Stimulated activated memory B cell treated with anti-CD40 and anti-IgM and Interleukin-4, amounts not matched to agents 10 μg/mL and 1 μg/mL and 100 μg/mL, for 72 hours (primary cell): ENCODE results near the gene RUNX1.

Source experiments
- ATAC-seq: fragments of 150-1000 bp; cut with Tn5 transposase; 2 replicates; pipeline ENCODE4 v1.10.0; 2021
- H3K27ac Mint-ChIP-seq: one replicate; pipeline ENCODE4 v1.8.0; 2022; ENCODE audit warnings: mild to moderate bottlenecking, mixed read lengths
- H3K27me3 Mint-ChIP-seq: one replicate; pipeline ENCODE4 v1.8.0; 2022; ENCODE audit warnings: mixed read lengths
- H3K36me3 Mint-ChIP-seq: one replicate; pipeline ENCODE4 v1.8.0; 2022; ENCODE audit warnings: mixed read lengths
- H3K4me1 Mint-ChIP-seq: one replicate; pipeline ENCODE4 v1.8.0; 2022; ENCODE audit warnings: mixed read lengths
- H3K4me3 Mint-ChIP-seq: one replicate; pipeline ENCODE4 v1.8.0; 2022; ENCODE audit warnings: mild to moderate bottlenecking, moderate library complexity, mixed read lengths
- H3K9me3 Mint-ChIP-seq: one replicate; pipeline ENCODE4 v1.8.0; 2022; ENCODE audit warnings: mixed read lengths

RUNX1 gene

GRCh38 chr21:34792504-34793089, 256.5 kb downstream of the RUNX1 start:
- Mint-ChIP-seq H3K36me3 (peaks cover 52% of the 10 kb centered on the region), H3K27me3 (no peaks in the 10 kb centered on the region), H3K4me3 (no peak overlapping the region), H3K27ac (no peak overlapping the region), H3K9me3 (no peaks in the 10 kb centered on the region), H3K4me1 (no peaks in the 10 kb centered on the region)
- ATAC-seq = no peak

GRCh38 chr21:34791776-34792503, 257.2 kb downstream of the RUNX1 start:
- H3K27ac Mint-ChIP-seq = no peak overlapping the region
- no peak overlapping the region for H3K4me3 Mint-ChIP-seq
- peak; percentile 57 for ATAC-seq
- no peaks in the 10 kb centered on the region for H3K27me3 Mint-ChIP-seq
- no peaks in the 10 kb centered on the region for H3K4me1 Mint-ChIP-seq
- H3K36me3 Mint-ChIP-seq = peaks cover 47% of the 10 kb centered on the region
- H3K9me3 Mint-ChIP-seq = no peaks in the 10 kb centered on the region

- Mint-ChIP-seq H3K36me3 (peaks cover 36% of the 10 kb centered on the region), H3K4me3 (no peak overlapping the region), H3K9me3 (no peaks in the 10 kb centered on the region), H3K4me1 (no peaks in the 10 kb centered on the region), H3K27me3 (no peaks in the 10 kb centered on the region), H3K27ac (no peak overlapping the region)
- no peak for ATAC-seq
Measured at GRCh38 chr21:34790834-34791233, 258.3 kb downstream of the RUNX1 start.

- H3K4me1 Mint-ChIP-seq = no peaks in the 10 kb centered on the region
- peaks cover 31% of the 10 kb centered on the region for H3K36me3 Mint-ChIP-seq
- no peaks in the 10 kb centered on the region for H3K27me3 Mint-ChIP-seq
- no peak for ATAC-seq
- H3K9me3 Mint-ChIP-seq = no peaks in the 10 kb centered on the region
- no peak overlapping the region for H3K4me3 Mint-ChIP-seq
- no peak overlapping the region for H3K27ac Mint-ChIP-seq
Measured at GRCh38 chr21:34790341-34790740, 258.8 kb downstream of the RUNX1 start.

- no peaks in the 10 kb centered on the region for H3K27me3 Mint-ChIP-seq
Measured at GRCh38 chr21:34788879-34789278, 260.2 kb downstream of the RUNX1 start.

GRCh38 chr21:34783815-34784214, 265.3 kb downstream of the RUNX1 start:
- ATAC-seq = no peak
- Mint-ChIP-seq H3K9me3 (peaks cover 5% of the 10 kb centered on the region), H3K36me3 (peaks cover 2% of the 10 kb centered on the region), H3K27ac (no peak overlapping the region), H3K27me3 (peaks cover under 1% of the 10 kb centered on the region), H3K4me3 (no peak overlapping the region), H3K4me1 (no peaks in the 10 kb centered on the region)

More at GRCh38 chr21:34788879-34789278, 260.2 kb downstream of the RUNX1 start:
- Mint-ChIP-seq H3K27ac (no peak overlapping the region), H3K4me1 (no peaks in the 10 kb centered on the region), H3K36me3 (peaks cover 18% of the 10 kb centered on the region), H3K9me3 (no peaks in the 10 kb centered on the region), H3K4me3 (no peak overlapping the region)
- ATAC-seq = no peak

- no peaks in the 10 kb centered on the region for H3K36me3 Mint-ChIP-seq
- H3K9me3 Mint-ChIP-seq = peaks cover 5% of the 10 kb centered on the region
- no peak overlapping the region for H3K27ac Mint-ChIP-seq
- peaks cover 12% of the 10 kb centered on the region for H3K27me3 Mint-ChIP-seq
- ATAC-seq = no peak
- no peak overlapping the region for H3K4me3 Mint-ChIP-seq
- no peaks in the 10 kb centered on the region for H3K4me1 Mint-ChIP-seq
Measured at GRCh38 chr21:34782506-34783360, 266.4 kb downstream of the RUNX1 start.

- no peak overlapping the region for H3K27ac Mint-ChIP-seq
- peaks cover 20% of the 10 kb centered on the region for H3K27me3 Mint-ChIP-seq
Measured at GRCh38 chr21:34781526-34781925, 267.6 kb downstream of the RUNX1 start.

GRCh38 chr21:34779860-34780259, 269.2 kb downstream of the RUNX1 start:
- no peak overlapping the region for H3K27ac Mint-ChIP-seq
- H3K4me3 Mint-ChIP-seq = no peak overlapping the region
- peaks cover 5% of the 10 kb centered on the region for H3K9me3 Mint-ChIP-seq
- peaks cover 27% of the 10 kb centered on the region for H3K27me3 Mint-ChIP-seq
- H3K36me3 Mint-ChIP-seq = no peaks in the 10 kb centered on the region
- ATAC-seq = no peak
- no peaks in the 10 kb centered on the region for H3K4me1 Mint-ChIP-seq

More at GRCh38 chr21:34781526-34781925, 267.6 kb downstream of the RUNX1 start:
- H3K9me3 Mint-ChIP-seq = peaks cover 5% of the 10 kb centered on the region
- no peak overlapping the region for H3K4me3 Mint-ChIP-seq
- ATAC-seq = no peak
- no peaks in the 10 kb centered on the region for H3K36me3 Mint-ChIP-seq
- H3K4me1 Mint-ChIP-seq = no peaks in the 10 kb centered on the region

- no peaks in the 10 kb centered on the region for H3K36me3 Mint-ChIP-seq
- H3K27ac Mint-ChIP-seq = no peak overlapping the region
- H3K9me3 Mint-ChIP-seq = peaks cover 7% of the 10 kb centered on the region
- H3K4me1 Mint-ChIP-seq = no peaks in the 10 kb centered on the region
- no peak for ATAC-seq
- no peak overlapping the region for H3K4me3 Mint-ChIP-seq
- peaks cover 27% of the 10 kb centered on the region for H3K27me3 Mint-ChIP-seq
Measured at GRCh38 chr21:34775793-34776192, 273.3 kb downstream of the RUNX1 start.

GRCh38 chr21:34774750-34775149, 274.4 kb downstream of the RUNX1 start:
- no peaks in the 10 kb centered on the region for H3K36me3 Mint-ChIP-seq
- peaks cover 27% of the 10 kb centered on the region for H3K27me3 Mint-ChIP-seq
- peaks cover 3% of the 10 kb centered on the region for H3K9me3 Mint-ChIP-seq
- H3K4me1 Mint-ChIP-seq = no peaks in the 10 kb centered on the region
- ATAC-seq = no peak
- no peak overlapping the region for H3K27ac Mint-ChIP-seq
- H3K4me3 Mint-ChIP-seq = no peak overlapping the region

- H3K4me1 Mint-ChIP-seq = no peaks in the 10 kb centered on the region
- H3K27me3 Mint-ChIP-seq = peaks cover 8% of the 10 kb centered on the region
- no peak overlapping the region for H3K4me3 Mint-ChIP-seq
- no peaks in the 10 kb centered on the region for H3K36me3 Mint-ChIP-seq
- peaks cover 3% of the 10 kb centered on the region for H3K9me3 Mint-ChIP-seq
- ATAC-seq = no peak
- no peak overlapping the region for H3K27ac Mint-ChIP-seq
Measured at GRCh38 chr21:34771512-34772028, 277.5 kb downstream of the RUNX1 start.

GRCh38 chr21:34770576-34770975, 278.5 kb downstream of the RUNX1 start:
- Mint-ChIP-seq H3K9me3 (peaks cover 3% of the 10 kb centered on the region), H3K27ac (no peak overlapping the region), H3K36me3 (no peaks in the 10 kb centered on the region), H3K27me3 (no peaks in the 10 kb centered on the region), H3K4me3 (no peak overlapping the region), H3K4me1 (no peaks in the 10 kb centered on the region)
- ATAC-seq = no peak

- ATAC-seq = no peak
- Mint-ChIP-seq H3K36me3 (no peaks in the 10 kb centered on the region), H3K4me3 (no peak overlapping the region), H3K4me1 (no peaks in the 10 kb centered on the region), H3K9me3 (peaks cover under 1% of the 10 kb centered on the region), H3K27me3 (no peaks in the 10 kb centered on the region), H3K27ac (no peak overlapping the region)
Measured at GRCh38 chr21:34768326-34768725, 280.8 kb downstream of the RUNX1 start.

- Mint-ChIP-seq H3K9me3 (no peaks in the 10 kb centered on the region), H3K4me1 (no peaks in the 10 kb centered on the region), H3K27me3 (no peaks in the 10 kb centered on the region), H3K27ac (no peak overlapping the region), H3K36me3 (no peaks in the 10 kb centered on the region), H3K4me3 (no peak overlapping the region)
- no peak for ATAC-seq
Measured at GRCh38 chr21:34766862-34767261, 282.2 kb downstream of the RUNX1 start.
